HG03457 (cell line): ENCODE measurements around the gene DNAL1.
A peak's percentile ranks its signal among the peaks of the same experiment; 100 is the strongest.
"Not testable (repeated sequence)": the region's sequence is repeated elsewhere in the genome, so short reads cannot be mapped to it uniquely, and the experiment has no call there.

Experiments used
- ATAC-seq: cut with Tn5 transposase; IDR thresholded peaks from one replicate; pipeline ENCODE4 v1.9.1; 2021; ENCODE audit warnings: moderate number of reproducible peaks; ENCODE audit not compliant: unreplicated experiment

DNAL1 gene

GRCh38 chr14:73696466-73697400, 51.9 kb downstream of the DNAL1 start:
- ATAC-seq: no peak

- ATAC-seq: no peak
Measured at GRCh38 chr14:73700325-73700724, 55.5 kb downstream of the DNAL1 start.

- not testable (repeated sequence) for ATAC-seq
Measured at GRCh38 chr14:73708076-73708475, 63.3 kb downstream of the DNAL1 start.

- ATAC-seq: no peak
Measured at GRCh38 chr14:73709904-73710469, 65.2 kb downstream of the DNAL1 start.

- ATAC-seq: no peak
Measured at GRCh38 chr14:73710737-73711136, 66.0 kb downstream of the DNAL1 start.

GRCh38 chr14:73712071-73712506, 67.3 kb downstream of the DNAL1 start:
- ATAC-seq: no peak

GRCh38 chr14:73712540-73713180, 67.9 kb downstream of the DNAL1 start:
- ATAC-seq: no peak

- ATAC-seq: peak; percentile 13
Measured at GRCh38 chr14:73713206-73713802, 68.5 kb downstream of the DNAL1 start.

GRCh38 chr14:73713803-73714655, 69.2 kb downstream of the DNAL1 start, which contains the start of gene PNMA1:
Gene PNMA1, minus strand, starts transcription at chr14:73714384. Its CDS starts 745 bp downstream, at chr14:73713639.
- peak; percentile 56 for ATAC-seq

- peak; percentile 5 for ATAC-seq
Measured at GRCh38 chr14:73714656-73715081, 69.9 kb downstream of the DNAL1 start.

GRCh38 chr14:73715707-73716106, 70.9 kb downstream of the DNAL1 start:
- ATAC-seq: no peak

GRCh38 chr14:73717266-73717665, 72.5 kb downstream of the DNAL1 start:
- ATAC-seq: no peak

- no peak for ATAC-seq
Measured at GRCh38 chr14:73717711-73718417, 73.1 kb downstream of the DNAL1 start.

- ATAC-seq: no peak
Measured at GRCh38 chr14:73718418-73719251, 73.8 kb downstream of the DNAL1 start.

- no peak for ATAC-seq
Measured at GRCh38 chr14:73719361-73719760, 74.6 kb downstream of the DNAL1 start.

- ATAC-seq: no peak
Measured at GRCh38 chr14:73719791-73720190, 75.0 kb downstream of the DNAL1 start.

GRCh38 chr14:73720636-73721035, 75.8 kb downstream of the DNAL1 start:
- ATAC-seq: no peak

- no peak for ATAC-seq
Measured at GRCh38 chr14:73721101-73721821, 76.5 kb downstream of the DNAL1 start.
